WI38 (cell line): ENCODE measurements around the gene CLIC4.
A peak's percentile ranks its signal among the peaks of the same experiment; 100 is the strongest.

ENCODE experiments used
- H3K4me3 ChIP-seq: 2 replicates; pipeline ENCODE4 v1.5.1; 2011; ENCODE audit warnings: low read depth, mild to moderate bottlenecking, control low read depth, low read length
- CTCF ChIP-seq: IDR thresholded peaks from 2 replicates; pipeline ENCODE4 v1.5.1; 2012; ENCODE audit warnings: low read depth, mild to moderate bottlenecking, control low read depth, low read length

CLIC4 gene

DNA sequence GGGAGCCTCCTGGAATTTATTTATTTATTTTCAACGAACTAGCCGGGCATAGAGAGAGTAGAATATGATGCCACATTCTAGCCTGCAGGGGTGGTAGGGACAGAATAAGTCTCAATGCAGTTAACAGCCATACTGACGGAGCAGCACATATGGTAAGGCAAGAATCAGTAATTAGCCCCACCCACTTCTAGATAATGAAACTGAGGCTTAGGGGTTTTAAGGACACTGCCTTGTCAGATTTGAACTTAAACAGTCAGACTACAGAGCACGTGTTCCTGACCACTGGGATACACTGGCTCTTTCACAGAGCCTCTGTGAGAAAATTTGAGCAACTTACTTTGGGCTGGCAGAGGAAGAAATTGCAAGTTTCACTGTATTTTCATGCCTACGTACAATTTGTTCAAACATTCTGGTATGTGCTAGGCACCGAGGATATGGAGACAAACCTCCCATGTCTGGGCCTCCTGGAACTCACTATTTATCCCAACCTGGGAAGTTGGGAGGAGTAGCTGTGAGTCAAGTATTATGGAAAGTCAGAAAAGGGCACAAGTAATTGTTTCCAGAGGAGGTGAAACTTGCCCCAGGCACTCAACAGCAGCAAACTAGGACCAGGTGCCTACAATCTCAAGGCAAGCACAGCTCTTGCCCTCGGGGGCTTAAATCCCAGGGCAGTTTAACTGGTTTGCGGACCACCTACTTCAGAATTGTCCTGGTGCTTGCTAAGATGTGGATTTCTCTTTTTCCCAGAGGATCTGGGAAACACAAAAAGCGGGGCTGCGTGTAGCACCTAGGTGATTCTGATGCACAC lies 1.6 kb upstream of the CLIC4 start:
- no peak for TF ChIP-seq CTCF
- H3K4me3 ChIP-seq, result no peak overlapping the region

- H3K4me3 ChIP-seq, result peak overlapping the region; percentile 67
- TF ChIP-seq CTCF, result no peak
Observed at GRCh38 chr1:24745711-24746413, 615 bp downstream of the CLIC4 start.

DNA sequence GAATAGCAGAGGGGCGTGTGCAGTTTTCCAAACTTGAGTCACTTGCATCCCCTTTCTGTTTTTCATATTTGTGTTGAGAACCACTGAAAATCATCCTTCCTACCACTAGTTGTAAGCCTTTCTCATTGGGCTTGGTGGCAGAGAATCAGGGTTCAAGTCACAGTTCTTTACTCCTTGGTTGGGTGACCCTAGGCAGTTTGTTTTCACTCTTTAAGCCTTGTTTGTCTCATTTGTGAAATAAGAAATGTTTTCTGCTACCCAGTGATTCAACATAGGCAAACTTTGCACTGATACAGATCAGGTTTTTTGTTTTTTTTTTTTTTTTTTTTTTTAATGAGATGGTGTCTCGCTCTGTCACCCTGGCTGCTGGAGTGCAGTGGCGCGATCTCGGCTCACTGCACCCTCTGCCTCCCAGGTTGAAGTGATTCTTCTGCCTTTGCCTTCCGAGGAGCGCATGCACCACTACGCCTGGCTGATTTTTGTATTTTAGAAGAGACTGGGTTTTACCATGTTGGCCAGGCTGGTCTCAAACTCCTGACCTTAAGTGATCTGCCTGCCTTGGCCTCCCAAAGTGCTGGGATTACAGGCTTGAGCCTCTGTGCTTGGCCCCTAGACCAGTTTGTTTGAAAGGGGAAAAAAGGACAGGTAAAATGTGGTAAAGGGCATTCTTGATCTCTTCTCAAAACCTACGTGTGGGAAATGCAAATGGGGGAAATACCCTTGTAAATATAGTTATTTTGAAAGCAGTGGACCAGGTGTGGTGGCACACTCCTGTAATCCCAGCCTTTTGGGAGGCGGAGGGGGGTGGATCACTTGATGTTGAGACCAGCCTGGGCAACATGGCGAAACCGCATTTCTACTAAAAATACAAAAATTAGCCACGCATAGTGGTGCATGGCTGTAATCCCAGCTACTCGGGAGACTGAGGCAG lies 3.2 kb downstream of the CLIC4 start:
- TF ChIP-seq CTCF, result no peak
- peak overlapping the region; percentile 67 for H3K4me3 ChIP-seq

GRCh38 chr1:24749252-24749651 lies 4.0 kb downstream of the CLIC4 start:
- no peak overlapping the region for H3K4me3 ChIP-seq

DNA sequence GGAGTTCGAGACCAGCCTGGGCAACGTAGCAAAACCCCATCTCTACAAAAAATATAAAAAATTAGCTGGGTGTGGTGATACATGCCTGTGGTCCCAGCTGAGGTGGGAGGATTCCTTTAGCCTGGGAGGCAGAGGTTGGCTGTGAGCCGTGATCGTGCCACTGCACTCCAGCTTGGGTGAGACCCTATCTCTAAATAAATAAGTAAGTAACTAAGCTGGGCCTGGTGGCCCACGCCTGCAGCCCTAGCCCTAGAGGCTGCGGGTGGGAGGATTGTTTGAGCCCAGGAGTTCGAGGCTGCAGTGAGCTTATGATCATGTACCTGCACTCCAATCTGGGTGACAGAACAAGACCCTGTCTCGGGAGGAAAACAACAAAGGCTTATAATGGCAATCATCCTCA lies 4.6 kb downstream of the CLIC4 start:
- no peak overlapping the region for H3K4me3 ChIP-seq
- no peak for TF ChIP-seq CTCF

More at GRCh38 chr1:24749252-24749651, 4.0 kb downstream of the CLIC4 start:
- TF ChIP-seq CTCF, result no peak

DNA sequence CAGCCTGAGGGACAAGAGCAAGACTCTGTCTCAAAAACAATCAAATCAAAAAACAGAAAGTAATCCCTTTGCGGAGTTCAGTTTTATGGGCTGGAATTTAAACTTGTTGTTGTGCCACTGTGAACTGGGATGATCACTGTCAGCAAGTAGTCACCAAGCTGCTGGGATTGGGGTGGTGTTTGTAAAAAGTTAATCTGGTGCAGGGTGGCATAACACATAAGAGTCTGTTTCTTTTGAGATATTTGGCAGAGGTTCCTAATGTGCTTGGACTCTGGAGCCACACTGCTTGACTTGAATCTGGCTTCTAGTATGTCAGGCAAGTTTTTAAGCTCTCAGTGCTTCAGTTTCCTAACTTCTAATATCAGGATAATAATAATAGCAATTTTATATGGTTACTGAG lies 6.6 kb downstream of the CLIC4 start:
- no peak for TF ChIP-seq CTCF
- no peak overlapping the region for H3K4me3 ChIP-seq
